ENCODE results near the gene TTC33. TPM values are rescaled to one million over a fixed set of nuclear protein-coding genes. Genes with fewer than 3 reads are reported as not detected.
"Not testable (repeated sequence)": the region's sequence is repeated elsewhere in the genome, so short reads cannot be mapped to it uniquely, and the experiment has no call there.

TTC33 gene
- total RNA-seq, 1 donor from 2014 or later, result 16.5 TPM

DNA sequence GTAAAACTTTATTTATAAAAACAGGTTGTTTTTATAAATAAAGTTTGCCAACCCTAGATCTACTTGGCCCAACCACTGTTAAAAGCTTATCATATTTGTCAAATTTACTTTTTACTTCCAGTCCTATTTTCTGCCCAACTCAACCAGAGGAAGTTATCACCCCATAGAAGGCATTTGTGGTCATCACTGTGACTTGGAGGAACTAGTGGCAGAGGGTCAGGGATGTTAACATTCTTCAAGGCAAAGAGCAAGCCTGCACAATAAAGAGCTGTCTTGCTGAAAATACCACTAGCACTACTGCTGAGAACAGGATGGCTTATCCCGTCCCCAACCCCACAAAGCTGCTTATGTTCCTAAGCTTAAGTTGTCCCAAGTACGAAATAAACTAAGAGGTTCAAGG is 22.3 kb downstream of the TTC33 start:
- intact Hi-C loops (cut with micrococcal nuclease), result no loop called here

DNA sequence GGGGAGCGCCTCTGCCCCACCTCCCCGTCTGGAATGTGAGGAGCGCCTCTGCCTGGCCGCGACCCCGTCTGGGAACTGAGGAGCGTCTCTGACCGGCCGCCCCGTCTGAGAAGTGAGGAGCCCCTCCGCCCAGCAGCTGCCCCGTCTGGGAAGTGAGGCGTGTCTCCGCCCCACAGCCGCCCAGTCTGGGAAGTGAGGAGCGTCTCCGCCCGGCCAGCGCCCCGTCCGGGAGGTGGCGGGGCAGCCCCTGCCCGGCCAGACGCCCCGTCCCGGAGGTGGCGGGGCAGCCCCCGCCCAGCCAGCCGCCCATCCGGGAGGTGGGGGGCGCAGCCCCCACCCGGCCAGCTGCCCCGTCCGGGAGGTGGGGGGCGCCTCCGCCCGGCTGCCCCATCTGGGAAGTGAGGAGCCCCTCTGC is 33.3 kb downstream of the TTC33 start:
- intact Hi-C loops (cut with micrococcal nuclease), result not testable (repeated sequence)

DNA sequence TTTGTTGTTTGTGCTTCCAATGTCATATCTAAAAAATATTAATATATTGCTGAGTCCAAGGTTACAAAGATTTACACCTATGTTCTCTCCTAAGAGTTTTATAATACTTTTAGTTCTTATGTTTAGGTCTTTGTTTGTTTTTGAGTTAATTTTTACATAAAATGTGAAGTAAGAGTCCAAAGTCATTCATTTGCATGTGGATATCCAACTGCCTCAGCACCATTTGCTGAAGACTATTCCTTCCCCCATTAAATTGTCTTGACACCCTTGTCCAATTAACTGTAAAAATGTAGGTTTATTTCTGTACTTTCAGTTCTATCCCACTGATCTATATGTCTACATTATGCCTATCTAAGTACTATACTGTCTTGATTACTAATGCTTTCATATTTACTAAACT is 35.7 kb downstream of the TTC33 start:
- intact Hi-C loops (cut with micrococcal nuclease), result no loop called here

DNA sequence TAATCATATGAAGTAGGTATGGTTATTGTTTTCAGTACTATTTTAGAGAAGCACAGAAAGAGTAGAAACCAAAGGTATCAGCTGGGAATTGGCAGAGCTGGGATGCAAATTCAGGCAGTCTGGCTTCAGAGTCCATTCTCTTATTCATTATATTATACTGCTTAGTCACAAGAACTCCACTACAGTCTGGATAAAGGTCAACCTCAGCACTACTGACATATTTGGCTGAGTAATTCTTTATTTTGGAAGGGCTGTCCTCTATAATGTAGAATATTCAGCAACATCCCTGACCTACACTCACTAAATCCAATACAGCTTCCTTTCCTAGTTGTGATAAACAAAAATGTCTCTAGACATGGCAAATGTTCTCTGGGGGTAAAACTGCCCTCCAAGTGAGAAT is 38.5 kb downstream of the TTC33 start:
- intact Hi-C loops (cut with micrococcal nuclease), result no loop called here

DNA sequence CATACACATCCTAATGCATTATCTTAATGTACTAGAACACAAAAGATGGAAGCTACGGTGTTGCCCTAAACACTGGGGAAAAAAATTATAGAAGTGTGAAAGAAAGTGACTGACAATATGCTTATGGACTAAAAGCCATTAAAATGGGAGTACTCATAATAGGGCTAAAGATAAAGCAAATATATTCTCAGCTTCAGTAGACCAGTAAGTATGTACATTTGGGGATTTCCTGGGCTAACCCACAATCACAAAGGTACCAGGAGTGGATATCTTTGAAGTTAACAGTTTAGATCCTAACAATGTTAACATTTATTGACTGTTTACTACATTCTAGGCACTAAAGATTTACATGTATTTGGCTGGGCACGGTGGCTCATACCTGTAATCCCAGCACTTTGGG is 39.2 kb downstream of the TTC33 start:
- intact Hi-C loops (cut with micrococcal nuclease), result no loop called here

DNA sequence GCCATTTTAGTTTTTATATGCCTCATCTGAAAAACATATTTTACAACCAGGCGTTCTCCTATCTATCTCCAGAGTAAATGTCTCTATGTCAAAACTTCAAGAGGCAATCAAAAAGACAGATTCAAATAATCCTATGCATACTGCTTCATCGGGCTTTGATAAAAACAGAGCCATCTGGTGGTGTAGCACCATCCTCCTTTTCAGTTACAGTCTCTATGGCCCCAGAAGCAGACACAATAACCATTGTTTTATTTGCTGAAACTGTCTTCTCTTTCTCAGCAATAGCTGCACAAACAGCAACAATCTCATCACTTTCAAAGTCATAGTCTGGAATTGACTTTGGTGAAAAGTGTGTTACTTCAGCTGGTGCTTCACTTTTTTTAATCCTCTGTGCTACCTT is 39.8 kb downstream of the TTC33 start:
- intact Hi-C loops (cut with micrococcal nuclease), result no loop called here

DNA sequence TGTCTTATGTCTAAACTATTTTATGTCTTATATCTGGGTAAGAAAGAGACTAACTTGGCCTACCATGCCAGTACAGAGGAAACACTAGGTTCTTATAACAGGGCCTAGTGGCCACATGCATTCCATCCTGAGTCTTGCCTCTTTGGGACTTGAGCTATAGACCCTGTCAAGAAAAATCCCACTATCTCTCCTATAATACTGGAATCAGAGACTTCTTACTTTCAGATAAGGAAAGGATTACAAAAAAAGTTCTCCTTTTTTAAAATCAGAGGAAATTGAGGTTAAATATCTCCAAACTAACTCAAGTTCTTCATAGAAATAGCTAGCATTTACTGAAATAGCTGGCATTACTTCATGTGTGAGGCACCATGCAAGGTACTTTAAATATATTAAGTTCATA is 41.8 kb downstream of the TTC33 start:
- intact Hi-C loops (cut with micrococcal nuclease), result no loop called here

DNA sequence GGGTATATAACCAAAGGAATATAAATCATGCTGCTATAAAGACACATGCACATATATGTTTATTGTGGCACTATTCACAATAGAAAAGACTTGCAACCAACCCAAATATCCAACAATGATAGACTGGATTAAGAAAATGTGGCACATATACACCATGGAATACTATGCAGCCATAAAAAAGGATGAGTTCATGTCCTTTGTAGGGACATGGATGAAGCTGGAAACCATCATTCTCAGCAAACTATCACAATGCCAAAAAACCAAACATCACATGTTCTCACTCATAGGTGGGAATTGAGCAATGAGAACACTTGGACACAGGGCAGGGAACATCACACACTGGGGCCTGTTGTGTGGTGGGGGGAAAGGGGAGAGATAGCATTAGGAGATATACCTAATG is 45.2 kb downstream of the TTC33 start:
- intact Hi-C loops (cut with micrococcal nuclease), result not testable (repeated sequence)

DNA sequence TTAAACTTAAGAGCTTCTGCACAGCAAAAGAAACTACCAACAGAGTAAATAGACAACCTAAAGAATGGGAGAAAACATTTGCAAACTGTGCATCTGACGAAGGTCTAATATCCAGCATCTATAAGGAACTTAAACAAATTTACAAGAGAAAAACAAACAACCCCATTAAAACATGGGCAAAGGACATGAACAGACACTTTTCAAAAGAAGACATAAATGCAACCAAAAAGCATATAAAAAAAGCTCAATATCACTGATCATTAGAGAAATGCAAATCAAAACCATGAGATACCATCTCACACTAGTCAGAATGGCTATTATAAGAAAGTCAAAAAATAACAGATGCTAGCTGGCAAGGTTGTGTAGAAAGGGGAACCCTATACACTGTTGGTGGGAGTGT is 50.3 kb downstream of the TTC33 start:
- intact Hi-C loops (cut with micrococcal nuclease), result not testable (repeated sequence)

DNA sequence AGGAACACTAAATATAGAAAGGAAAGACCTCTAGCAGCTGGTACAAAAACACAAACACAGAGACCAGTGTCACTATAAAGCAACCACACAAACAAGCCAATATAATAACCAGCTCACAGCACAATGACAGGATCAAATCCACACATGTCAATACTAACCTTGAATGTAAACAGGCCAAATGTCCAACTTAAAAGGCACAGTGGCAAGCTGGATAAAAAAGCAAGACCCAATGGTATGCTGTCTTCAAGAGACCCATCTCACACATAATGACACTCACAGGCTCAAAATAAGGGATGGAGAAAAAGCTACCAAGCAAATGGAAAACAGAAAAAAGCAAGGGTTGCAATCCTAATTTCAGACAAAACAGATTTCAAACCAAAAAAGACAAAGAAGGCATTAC is 53.7 kb downstream of the TTC33 start:
- intact Hi-C loops (cut with micrococcal nuclease), result not testable (repeated sequence)

DNA sequence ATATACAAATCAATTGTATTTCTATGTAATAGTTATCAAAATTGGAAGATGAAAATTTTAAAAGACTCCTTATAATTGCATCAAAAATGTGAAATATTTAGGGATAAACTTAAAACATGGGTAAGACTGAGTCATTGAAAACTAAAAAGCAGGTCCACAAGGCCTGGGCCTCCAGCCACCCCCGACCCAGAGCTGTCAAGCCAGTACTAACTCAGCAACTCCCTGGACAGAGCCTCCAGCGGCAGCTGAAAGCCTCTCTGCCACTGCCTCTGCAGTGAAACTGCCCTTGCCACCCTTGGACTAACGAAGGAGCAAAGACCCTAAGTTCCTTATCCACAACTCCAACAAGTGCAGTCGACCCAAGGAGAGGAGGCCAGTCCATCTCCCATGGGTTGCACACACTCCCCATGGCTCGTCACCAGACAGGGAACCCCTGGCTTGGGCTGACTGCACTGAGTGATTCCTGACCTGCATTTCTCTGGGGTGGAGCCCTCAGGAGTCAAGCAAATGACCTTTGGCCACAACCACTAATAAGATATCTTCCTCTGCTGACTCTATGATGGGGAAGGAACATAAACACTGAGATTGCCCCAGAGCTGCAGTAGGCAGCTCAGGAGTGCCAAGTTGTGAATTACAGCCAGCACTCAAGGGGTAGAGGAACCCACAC is 55.5 kb downstream of the TTC33 start:
- intact Hi-C loops (cut with micrococcal nuclease), result no loop called here

DNA sequence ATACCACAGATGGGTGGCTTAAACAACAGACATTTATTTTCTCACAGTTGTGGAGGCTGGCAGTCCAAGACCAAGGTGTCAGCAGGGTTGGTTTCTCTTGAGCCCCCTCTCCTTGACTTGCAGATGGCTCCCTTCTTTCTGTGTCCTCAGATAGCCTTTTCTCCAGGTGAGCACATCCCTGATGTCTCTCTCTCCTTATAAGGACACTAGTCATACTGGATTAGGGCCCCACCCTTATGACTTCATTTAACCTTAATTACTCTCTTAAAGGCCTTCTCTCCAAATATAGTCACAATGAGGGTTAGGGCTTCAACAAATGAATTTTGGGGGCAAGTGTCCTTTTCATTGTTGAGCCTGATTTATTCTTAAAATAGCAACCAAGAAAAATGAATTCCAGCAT is 61.3 kb downstream of the TTC33 start:
- intact Hi-C loops (cut with micrococcal nuclease), result no loop called here

DNA sequence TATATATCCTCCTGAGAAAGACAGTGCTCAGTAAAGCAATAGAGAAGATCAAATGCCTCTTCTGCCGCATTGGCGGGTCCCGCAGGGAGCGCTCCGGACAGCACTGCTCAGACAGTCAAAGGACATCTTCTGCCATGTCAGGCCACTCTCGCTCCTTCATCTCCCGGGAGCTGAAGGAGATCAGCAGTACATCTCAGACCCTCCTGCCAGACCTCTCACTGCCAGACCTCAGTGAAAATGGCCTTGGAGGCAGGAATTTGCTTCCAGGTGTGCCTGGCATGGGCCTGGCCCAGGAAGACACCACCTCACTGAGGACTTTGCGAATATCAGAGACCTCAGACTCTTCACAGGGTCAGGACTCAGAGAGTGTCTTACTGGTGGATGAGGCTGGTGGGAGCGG is 63.9 kb downstream of the TTC33 start:
- intact Hi-C loops (cut with micrococcal nuclease), result no loop called here

DNA sequence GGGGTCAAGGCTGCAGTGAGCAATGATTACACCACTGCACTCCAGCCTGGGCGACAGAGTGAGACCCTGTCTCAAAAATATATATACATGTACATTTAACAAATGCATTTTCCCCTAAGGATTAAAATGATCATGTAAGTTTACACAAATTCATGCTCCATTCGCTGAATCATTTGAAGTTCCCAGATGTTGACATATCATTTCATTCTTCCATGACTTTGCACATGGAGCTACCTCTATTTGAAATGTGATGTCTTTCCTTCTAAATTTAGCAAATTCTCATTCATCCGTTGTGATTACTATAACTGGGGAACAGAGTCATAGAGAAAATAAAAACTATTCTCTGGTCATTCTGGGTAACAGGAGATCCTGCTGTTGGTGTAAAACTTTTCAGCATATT is 65.5 kb downstream of the TTC33 start:
- intact Hi-C loops (cut with micrococcal nuclease), result no loop called here

DNA sequence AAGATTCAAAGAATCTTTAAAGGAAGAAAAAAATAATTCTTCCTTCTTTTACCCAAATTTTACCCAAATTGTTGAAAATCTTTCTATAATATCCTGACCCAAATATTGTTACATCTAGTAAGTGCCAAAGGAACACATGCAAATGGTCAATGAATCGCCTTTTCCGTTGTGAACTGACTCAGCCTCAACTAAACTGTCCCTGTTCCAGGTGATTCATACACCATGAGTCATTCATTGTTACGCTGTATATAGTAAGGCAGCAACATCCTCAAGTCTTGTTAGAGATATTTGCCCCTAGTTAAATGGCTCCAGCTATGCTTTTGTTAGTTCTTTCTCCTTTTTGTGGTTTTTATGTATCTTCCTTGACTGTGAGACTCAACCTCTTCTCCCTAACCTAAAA is 66.3 kb downstream of the TTC33 start:
- intact Hi-C loops (cut with micrococcal nuclease), result loop anchor here (2.0 to 10.0 kb wide), 5 partner anchors 65 to 1515 kb away; partner anchors contain the start of gene TTC33

DNA sequence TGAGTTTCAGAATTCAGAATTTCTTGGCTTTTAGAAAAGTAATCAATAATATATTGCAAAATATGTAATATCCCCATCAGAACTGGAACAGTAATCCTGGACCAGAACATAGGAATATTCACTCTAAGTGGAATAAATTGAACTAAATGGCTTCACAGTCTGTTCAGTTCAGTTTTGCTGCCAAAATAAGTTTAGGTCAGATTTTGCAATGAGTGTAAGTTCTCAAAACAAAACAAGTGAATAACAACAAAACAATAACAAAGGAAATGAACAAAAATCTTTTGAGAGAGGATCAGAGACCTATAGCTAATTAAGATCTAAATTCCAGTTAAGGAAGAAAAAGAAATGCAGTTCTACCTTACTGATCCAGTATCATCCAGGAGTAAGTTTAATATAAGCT is 66.8 kb downstream of the TTC33 start:
- intact Hi-C loops (cut with micrococcal nuclease), result loop anchor here (1.0 to 10.0 kb wide), 20 partner anchors 10 to 1514 kb away; partner anchors contain the start of genes PTGER4 and TTC33

DNA sequence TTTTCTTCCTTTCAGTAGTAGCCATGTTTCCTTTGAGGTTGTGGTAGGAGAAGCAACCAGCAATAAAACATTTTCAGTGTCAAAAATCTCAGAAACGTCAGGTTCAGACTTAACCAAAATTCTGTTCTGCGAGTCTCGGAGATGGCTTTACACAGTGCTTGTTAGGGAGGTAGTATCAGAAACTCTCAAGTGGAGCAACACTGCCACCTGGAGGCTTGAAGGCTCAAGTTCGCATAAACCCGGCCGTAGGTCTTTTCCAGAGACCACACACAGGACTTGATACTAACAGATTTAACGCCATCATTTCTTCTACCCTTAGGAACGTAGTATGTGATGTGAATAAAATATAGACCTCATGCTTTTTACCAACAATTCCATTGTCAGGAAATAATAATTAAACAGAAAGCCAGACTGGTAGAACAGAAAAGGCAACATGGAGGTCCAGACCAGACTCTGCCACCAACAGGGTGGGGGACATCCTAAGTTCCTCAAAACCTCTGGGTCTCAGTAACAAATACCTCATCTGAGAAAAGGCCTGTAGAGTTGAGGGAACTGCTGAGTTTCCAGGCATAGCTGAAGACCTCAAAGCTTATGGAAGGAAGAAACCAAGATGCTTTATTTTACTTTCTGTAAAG is 67.5 kb downstream of the TTC33 start:
- intact Hi-C loops (cut with micrococcal nuclease), result loop anchor here (1.0 to 10.0 kb wide), 20 partner anchors 9 to 1513 kb away; partner anchors contain the start of genes PTGER4 and TTC33

DNA sequence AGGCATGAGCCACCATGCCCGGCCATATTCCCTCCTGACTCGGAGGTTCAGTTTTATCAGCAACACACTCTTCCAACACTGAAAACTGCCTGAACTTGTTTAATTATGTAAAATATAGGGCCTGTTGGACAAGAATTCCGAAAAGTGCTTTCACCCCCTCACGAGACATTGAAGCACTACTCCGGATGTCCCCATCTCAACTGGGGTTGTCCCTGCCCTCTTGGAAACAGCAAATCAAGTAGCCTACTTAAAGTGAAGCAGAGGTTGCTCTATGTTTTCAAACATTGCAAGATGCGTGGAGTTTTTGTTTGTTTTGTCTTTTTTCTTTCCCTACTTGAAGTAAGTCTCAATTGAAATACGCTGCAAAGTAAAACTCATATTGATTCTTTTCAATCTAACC is 68.4 kb downstream of the TTC33 start:
- intact Hi-C loops (cut with micrococcal nuclease), result loop anchor here (5.0 to 10.0 kb wide), 2 partner anchors 650 to 1513 kb away; no protein-coding TSS in a partner anchor

DNA sequence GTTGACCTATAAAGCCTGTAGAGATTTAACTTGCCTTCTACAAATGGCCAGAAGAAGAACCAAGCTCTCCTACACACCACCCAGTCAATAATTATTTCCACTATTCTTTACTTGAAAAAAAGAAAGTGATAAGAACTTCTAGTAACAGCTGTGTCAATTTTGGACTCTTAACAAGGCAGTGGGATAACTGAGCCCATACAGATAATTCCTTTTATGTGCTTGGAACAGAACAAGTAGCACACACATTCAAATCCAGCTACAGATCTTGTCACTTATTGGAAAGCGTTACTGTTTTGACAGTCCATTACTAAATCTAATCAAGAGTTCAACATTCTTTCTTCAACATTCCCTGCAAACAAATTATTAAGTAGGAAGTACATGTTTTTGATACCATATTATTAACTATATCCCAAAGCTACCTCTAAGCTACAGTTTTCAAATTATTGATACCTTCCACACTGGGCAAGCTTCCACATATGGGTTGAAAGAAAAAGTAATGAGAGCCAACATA is 69.7 kb downstream of the TTC33 start:
- intact Hi-C loops (cut with micrococcal nuclease), result loop anchor here (5.0 to 10.0 kb wide), 2 partner anchors 649 to 1511 kb away; no protein-coding TSS in a partner anchor

DNA sequence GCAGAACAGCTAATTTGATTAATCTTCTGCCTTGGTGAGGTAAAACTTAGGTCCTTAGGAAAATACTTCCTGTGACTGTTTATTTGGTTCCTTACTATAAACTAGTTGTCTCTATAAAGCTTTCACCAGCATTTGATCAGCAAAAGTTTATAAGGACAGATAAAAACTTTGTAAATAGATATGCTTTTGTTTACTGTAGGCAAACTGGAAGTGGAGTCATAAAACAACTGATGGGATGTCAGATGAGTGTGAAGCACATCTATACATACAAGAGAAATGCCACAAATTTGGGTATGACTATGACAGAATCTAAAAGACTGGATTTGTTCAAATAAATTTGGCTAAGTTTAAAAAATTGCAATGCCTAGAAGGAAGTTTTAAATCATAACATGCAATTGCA is 70.6 kb downstream of the TTC33 start:
- intact Hi-C loops (cut with micrococcal nuclease), result loop anchor here (5.0 to 10.0 kb wide), 2 partner anchors 648 to 1510 kb away; no protein-coding TSS in a partner anchor

DNA sequence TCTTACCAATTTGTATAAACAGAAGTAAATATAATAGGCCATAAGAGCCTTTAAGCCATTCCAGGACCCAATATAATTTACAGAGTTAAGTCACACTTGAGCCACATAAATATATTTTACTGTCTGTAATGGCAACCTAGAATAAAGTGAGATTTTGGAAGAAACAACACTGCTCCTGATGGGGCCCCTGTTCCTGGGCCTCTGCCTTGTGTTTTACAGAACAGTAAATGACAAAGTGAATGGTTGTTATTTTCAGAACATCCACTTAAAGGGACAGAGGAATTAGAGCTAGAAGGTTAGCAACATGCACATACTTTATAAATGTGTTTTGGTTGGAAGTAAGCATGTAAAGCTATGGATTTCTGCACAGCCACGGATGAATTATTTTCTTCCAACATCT is 72.5 kb downstream of the TTC33 start:
- intact Hi-C loops (cut with micrococcal nuclease), result loop anchor here (10.0 kb wide), 1 partner anchor 1509 kb away; no protein-coding TSS in a partner anchor

All from T-helper 1 cell treated with Interleukin-12 subunit alpha and Interleukin-12 subunit beta and Interleukin-4 antibody, amounts not matched to agents 30 ng/mL and 1 ng/mL, for 36 hours (primary cell).